ENCODE measurements around the gene METTL22. TPM values are rescaled to one million over a fixed set of nuclear protein-coding genes. Genes with fewer than 3 reads are reported as not detected.

The METTL22 gene
- total RNA-seq, 1 donor from 2014 or later: 39.0 TPM

- Mint-ChIP-seq H3K4me1 (ENCODE audit: low read depth) (no peaks in the 10 kb centered on the region), H3K27ac (no peak overlapping the region), H3K4me3 (ENCODE audit: low read depth) (no peak overlapping the region), H3K27me3 (ENCODE audit: low read depth) (peaks cover 3% of the 10 kb centered on the region), H3K36me3 (ENCODE audit: low read depth) (no peaks in the 10 kb centered on the region), H3K9me3 (no peaks in the 10 kb centered on the region)
- no peak for DNase-seq (ENCODE audit: low spot score)
- intact Hi-C loops (cut with micrococcal nuclease): no loop called here
Observed at GRCh38 chr16:8605554-8605953, 15.9 kb upstream of the METTL22 start.

DNA sequence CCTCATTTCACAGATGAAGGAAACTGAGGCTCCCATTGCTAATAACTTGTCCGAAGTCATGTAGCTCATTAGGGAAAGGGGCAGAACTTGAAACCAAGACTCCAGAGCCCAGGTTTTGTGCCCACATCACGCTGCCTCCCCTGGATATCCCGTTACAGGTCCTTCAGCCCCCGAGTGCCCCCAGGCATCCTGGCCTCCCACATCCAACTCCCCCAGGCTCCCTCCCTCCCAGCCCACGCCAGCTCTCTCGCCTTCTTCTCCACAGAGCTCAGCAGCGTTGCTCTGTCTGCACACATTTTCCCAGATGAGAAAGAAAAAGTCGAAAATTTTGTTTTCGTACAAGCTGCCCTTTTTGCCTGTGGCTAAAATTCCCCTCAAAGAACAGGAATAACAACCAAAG lies 14.3 kb upstream of the METTL22 start:
- Mint-ChIP-seq H3K27me3 (ENCODE audit: low read depth) (peaks cover 9% of the 10 kb centered on the region), H3K27ac (no peak overlapping the region), H3K4me3 (ENCODE audit: low read depth) (no peak overlapping the region), H3K9me3 (no peaks in the 10 kb centered on the region), H3K36me3 (ENCODE audit: low read depth) (no peaks in the 10 kb centered on the region), H3K4me1 (ENCODE audit: low read depth) (no peaks in the 10 kb centered on the region)
- DNase-seq (ENCODE audit: low spot score): no peak
- intact Hi-C loops (cut with micrococcal nuclease): no loop called here

DNA sequence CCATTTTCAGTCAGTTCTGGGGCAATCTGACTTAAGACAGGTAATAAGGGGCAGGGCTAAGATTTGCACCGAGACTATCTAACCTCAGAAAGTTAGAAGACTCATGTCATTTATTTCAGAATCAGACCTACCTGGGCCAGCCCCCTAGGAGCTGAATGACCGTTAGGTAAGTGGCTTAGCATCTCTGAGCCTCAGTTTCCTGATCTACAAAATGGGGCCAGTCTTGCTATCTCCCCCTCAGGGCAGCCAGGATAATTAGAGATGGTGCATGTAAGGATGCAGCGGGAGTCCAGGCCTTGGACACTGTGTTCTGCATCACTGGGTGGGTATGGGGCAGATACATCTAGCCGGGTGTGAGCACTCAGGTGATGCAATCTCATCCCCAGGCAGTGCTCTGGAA lies 10.4 kb upstream of the METTL22 start:
- no peaks in the 10 kb centered on the region for H3K4me1 Mint-ChIP-seq (ENCODE audit: low read depth)

GRCh38 chr16:8611886-8612600 lies 9.5 kb upstream of the METTL22 start:
- H3K4me3 Mint-ChIP-seq (ENCODE audit: low read depth): no peak overlapping the region
- peaks cover 12% of the 10 kb centered on the region for H3K27me3 Mint-ChIP-seq (ENCODE audit: low read depth)
- intact Hi-C loops (cut with micrococcal nuclease): no loop called here
- H3K27ac Mint-ChIP-seq: no peak overlapping the region
- no peak for DNase-seq (ENCODE audit: low spot score)
- no peaks in the 10 kb centered on the region for H3K9me3 Mint-ChIP-seq
- H3K4me1 Mint-ChIP-seq (ENCODE audit: low read depth): no peaks in the 10 kb centered on the region
- H3K36me3 Mint-ChIP-seq (ENCODE audit: low read depth): no peaks in the 10 kb centered on the region

More for the DNA sequence above, 10.4 kb upstream of the METTL22 start:
- no peaks in the 10 kb centered on the region for H3K9me3 Mint-ChIP-seq
- DNase-seq (ENCODE audit: low spot score): no peak
- no peak overlapping the region for H3K27ac Mint-ChIP-seq
- H3K4me3 Mint-ChIP-seq (ENCODE audit: low read depth): no peak overlapping the region
- peaks cover 12% of the 10 kb centered on the region for H3K27me3 Mint-ChIP-seq (ENCODE audit: low read depth)
- H3K36me3 Mint-ChIP-seq (ENCODE audit: low read depth): no peaks in the 10 kb centered on the region
- intact Hi-C loops (cut with micrococcal nuclease): no loop called here

DNA sequence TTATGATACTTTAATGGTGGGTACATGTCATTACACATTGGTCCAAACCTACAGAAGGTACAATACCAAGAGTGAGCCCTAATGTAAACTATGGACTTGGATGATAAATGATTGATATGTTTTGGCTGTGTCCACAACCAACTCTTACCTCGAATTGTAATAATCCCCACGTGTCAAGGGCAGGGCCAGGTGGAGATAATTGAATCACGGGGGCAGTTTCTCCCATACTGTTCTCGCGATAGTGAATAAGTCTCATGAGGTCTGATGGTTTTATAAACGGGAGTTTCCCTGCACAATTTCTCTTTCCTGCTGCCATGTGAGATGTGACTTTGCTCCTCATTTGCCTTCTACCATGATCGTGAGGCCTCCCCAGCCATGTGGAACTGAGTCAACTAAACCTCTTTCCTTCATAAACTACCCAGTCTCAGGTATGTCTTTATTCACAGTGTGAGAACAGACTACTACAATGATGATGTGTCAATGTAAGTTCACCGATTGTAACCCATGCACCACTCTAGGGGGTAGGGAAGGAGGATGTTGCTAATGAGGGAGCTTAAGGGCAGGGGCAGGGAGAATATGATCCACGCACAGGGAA lies 7.0 kb upstream of the METTL22 start:
- Mint-ChIP-seq H3K36me3 (ENCODE audit: low read depth) (no peaks in the 10 kb centered on the region), H3K9me3 (no peaks in the 10 kb centered on the region), H3K27ac (no peak overlapping the region), H3K4me1 (ENCODE audit: low read depth) (no peaks in the 10 kb centered on the region), H3K27me3 (ENCODE audit: low read depth) (peaks cover 16% of the 10 kb centered on the region), H3K4me3 (ENCODE audit: low read depth) (no peak overlapping the region)
- intact Hi-C loops (cut with micrococcal nuclease): no loop called here
- no peak for DNase-seq (ENCODE audit: low spot score)

- Mint-ChIP-seq H3K36me3 (ENCODE audit: low read depth) (peaks cover 6% of the 10 kb centered on the region), H3K27ac (no peak overlapping the region), H3K4me3 (ENCODE audit: low read depth) (no peak overlapping the region), H3K27me3 (ENCODE audit: low read depth) (peaks cover 4% of the 10 kb centered on the region), H3K9me3 (no peaks in the 10 kb centered on the region), H3K4me1 (ENCODE audit: low read depth) (peaks cover 16% of the 10 kb centered on the region)
- DNase-seq (ENCODE audit: low spot score): no peak
- intact Hi-C loops (cut with micrococcal nuclease): loop anchor here (2.0 to 5.0 kb wide), 4 partner anchors 35 to 249 kb away; partner anchors contain the start of genes CARHSP1, PMM2 and TMEM186
Observed at GRCh38 chr16:8619671-8620370, 1.7 kb upstream of the METTL22 start.

DNA sequence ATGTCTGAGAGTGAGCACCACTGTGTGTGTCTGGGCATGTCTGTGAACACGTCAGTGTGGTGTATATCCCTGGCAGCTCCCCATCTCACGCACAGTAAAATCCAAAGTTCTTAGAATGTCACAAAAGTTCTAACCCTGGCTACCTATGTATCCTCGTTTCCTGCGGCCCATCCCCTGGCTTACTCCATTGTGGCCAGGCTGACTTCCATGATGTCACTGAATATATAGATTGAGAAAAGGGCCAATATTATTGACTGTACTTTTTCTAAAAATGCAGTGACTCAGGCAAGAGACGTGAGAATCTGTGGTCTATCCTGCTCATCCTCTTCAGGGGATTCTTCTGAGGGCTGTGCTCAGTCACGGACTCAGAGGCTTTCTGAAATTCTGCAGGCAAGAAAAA lies 963 bp upstream of the METTL22 start:
- DNase-seq (ENCODE audit: low spot score): no peak
- Mint-ChIP-seq H3K4me3 (ENCODE audit: low read depth) (peak overlapping the region; percentile 90), H3K9me3 (no peaks in the 10 kb centered on the region), H3K27me3 (ENCODE audit: low read depth) (peaks cover 4% of the 10 kb centered on the region), H3K36me3 (ENCODE audit: low read depth) (peaks cover 11% of the 10 kb centered on the region), H3K27ac (no peak overlapping the region), H3K4me1 (ENCODE audit: low read depth) (peaks cover 19% of the 10 kb centered on the region)
- intact Hi-C loops (cut with micrococcal nuclease): loop anchor here (2.0 to 5.0 kb wide), 4 partner anchors 34 to 248 kb away; partner anchors contain the start of genes CARHSP1, PMM2 and TMEM186

DNA sequence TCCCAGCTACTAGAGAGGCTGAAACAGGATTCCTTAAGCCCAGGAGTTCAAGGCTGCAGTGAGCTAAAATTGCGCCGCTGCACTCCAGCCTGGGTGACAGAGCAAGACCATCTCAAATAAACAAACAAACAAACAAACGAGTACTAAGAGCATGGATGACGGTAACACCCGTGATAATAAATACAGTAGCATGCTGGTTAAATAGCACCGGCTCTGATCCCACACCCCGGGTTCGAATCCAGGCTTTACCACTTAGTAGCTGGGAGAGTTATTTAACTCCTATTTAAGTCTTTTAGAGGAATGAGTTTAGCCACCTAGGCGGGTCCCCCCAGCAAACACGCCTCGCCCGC lies 301 bp upstream of the METTL22 start:
- Mint-ChIP-seq H3K4me3 (ENCODE audit: low read depth) (peak overlapping the region; percentile 90), H3K27ac (peak overlapping the region; percentile 80), H3K9me3 (no peaks in the 10 kb centered on the region), H3K4me1 (ENCODE audit: low read depth) (peaks cover 19% of the 10 kb centered on the region), H3K27me3 (ENCODE audit: low read depth) (peaks cover 4% of the 10 kb centered on the region), H3K36me3 (ENCODE audit: low read depth) (peaks cover 17% of the 10 kb centered on the region)
- intact Hi-C loops (cut with micrococcal nuclease): loop anchor here (1.0 to 5.0 kb wide), 5 partner anchors 34 to 248 kb away; partner anchors contain the start of genes ABAT, CARHSP1, PMM2 and TMEM186
- DNase-seq (ENCODE audit: low spot score): no peak

- Mint-ChIP-seq H3K27ac (peak overlapping the region; percentile 80), H3K4me3 (ENCODE audit: low read depth) (peak overlapping the region; percentile 90), H3K4me1 (ENCODE audit: low read depth) (peaks cover 19% of the 10 kb centered on the region), H3K27me3 (ENCODE audit: low read depth) (peaks cover 4% of the 10 kb centered on the region), H3K9me3 (no peaks in the 10 kb centered on the region), H3K36me3 (ENCODE audit: low read depth) (peaks cover 23% of the 10 kb centered on the region)
- DNase-seq (ENCODE audit: low spot score): no peak
- intact Hi-C loops (cut with micrococcal nuclease): loop anchor here (5.0 kb wide), 1 partner anchor 55 kb away; no protein-coding TSS in a partner anchor
Observed at GRCh38 chr16:8622315-8622656, 788 bp downstream of the METTL22 start.

GRCh38 chr16:8623634-8624033 lies 2.1 kb downstream of the METTL22 start:
- peaks cover 36% of the 10 kb centered on the region for H3K36me3 Mint-ChIP-seq (ENCODE audit: low read depth)
- H3K9me3 Mint-ChIP-seq: no peaks in the 10 kb centered on the region
- intact Hi-C loops (cut with micrococcal nuclease): loop anchor here (5.0 kb wide), 1 partner anchor 56 kb away; no protein-coding TSS in a partner anchor
- H3K27ac Mint-ChIP-seq: no peak overlapping the region
- DNase-seq (ENCODE audit: low spot score): no peak
- peaks cover 1% of the 10 kb centered on the region for H3K27me3 Mint-ChIP-seq (ENCODE audit: low read depth)
- peaks cover 19% of the 10 kb centered on the region for H3K4me1 Mint-ChIP-seq (ENCODE audit: low read depth)
- peak overlapping the region; percentile 30 for H3K4me3 Mint-ChIP-seq (ENCODE audit: low read depth)

DNA sequence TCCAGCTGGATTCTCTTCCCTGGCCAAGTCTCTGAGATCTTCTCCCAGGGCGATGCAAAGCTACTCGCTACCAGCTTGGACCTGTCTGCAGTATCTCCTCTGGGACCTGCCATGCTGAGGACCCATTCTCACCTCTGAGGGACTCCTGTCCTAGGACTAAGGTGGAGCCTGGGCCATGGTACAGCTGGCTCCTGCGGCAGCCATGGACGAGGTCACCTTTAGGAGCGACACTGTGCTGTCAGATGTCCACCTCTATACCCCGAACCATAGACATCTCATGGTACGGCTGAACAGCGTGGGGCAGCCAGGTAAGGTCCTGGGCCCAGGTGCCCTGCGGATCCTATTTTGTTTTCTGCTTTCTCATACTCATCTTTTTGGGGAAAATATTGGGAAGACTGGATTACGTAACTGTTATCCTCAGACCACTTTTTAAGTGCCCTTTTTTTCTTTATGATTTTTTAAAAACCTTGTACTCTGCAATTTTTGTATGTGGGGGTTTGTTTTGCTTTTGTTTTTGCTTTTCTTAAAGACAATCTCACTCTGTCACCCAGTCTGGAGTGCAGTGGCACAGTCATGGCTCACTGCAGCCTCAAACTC lies 4.1 kb downstream of the METTL22 start:
- Mint-ChIP-seq H3K27ac (no peak overlapping the region), H3K36me3 (ENCODE audit: low read depth) (peaks cover 50% of the 10 kb centered on the region), H3K4me3 (ENCODE audit: low read depth) (no peak overlapping the region), H3K27me3 (ENCODE audit: low read depth) (no peaks in the 10 kb centered on the region), H3K4me1 (ENCODE audit: low read depth) (peaks cover 19% of the 10 kb centered on the region), H3K9me3 (no peaks in the 10 kb centered on the region)
- no peak for DNase-seq (ENCODE audit: low spot score)
- intact Hi-C loops (cut with micrococcal nuclease): no loop called here

DNA sequence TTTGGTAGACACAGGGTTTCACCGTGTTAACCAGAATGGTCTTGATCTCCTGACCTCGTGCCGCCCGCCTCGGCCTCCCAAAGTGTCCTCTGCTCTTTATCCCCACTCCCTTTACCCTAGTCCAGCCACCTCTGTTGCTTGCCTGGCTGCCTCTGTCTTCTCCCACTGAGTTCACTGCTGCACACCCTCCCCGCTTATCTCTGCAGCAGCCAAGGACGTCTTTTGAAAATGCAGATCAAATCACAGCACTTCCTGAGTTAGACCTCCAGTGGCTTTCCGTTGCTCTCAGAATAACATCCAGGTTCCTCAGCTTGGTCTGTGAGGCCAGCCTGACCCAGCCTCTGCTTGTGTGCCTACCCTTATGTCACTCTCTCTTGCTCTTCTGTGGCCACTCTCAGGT lies 5.4 kb downstream of the METTL22 start:
- Mint-ChIP-seq H3K27ac (no peak overlapping the region), H3K36me3 (ENCODE audit: low read depth) (peaks cover 61% of the 10 kb centered on the region), H3K4me1 (ENCODE audit: low read depth) (peaks cover 19% of the 10 kb centered on the region), H3K4me3 (ENCODE audit: low read depth) (no peak overlapping the region), H3K27me3 (ENCODE audit: low read depth) (no peaks in the 10 kb centered on the region), H3K9me3 (no peaks in the 10 kb centered on the region)
- no peak for DNase-seq (ENCODE audit: low spot score)
- intact Hi-C loops (cut with micrococcal nuclease): no loop called here
